HG02973 (cell line): ENCODE results near the gene GPC3.
"Not testable (repeated sequence)": the region's sequence is repeated elsewhere in the genome, so short reads cannot be mapped to it uniquely, and the experiment has no call there.

ENCODE experiments used
- ATAC-seq: cut with Tn5 transposase; IDR thresholded peaks from one replicate; pipeline ENCODE4 v1.9.1; 2021; ENCODE audit warnings: moderate library complexity; ENCODE audit not compliant: unreplicated experiment

GPC3 gene

DNA sequence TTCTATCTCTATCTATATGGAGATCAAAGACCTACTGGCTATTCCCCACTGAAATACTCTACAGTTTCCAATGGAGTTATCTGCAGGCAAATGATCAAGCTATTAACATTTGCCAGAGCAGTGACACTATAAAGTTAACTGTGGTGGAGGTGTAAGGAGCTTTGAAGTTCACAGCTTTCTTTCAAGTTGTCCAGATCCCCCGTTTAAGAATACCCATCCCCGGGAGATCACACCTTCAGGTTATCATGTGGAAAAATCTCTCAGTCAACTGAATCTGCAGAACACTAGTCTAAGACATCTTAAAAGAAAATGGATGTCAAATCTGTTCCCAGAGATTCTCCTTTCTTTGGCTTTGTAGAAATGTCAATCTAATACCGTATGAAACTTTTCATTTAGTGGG, 80.1 kb downstream of the GPC3 start:
- ATAC-seq: no peak

DNA sequence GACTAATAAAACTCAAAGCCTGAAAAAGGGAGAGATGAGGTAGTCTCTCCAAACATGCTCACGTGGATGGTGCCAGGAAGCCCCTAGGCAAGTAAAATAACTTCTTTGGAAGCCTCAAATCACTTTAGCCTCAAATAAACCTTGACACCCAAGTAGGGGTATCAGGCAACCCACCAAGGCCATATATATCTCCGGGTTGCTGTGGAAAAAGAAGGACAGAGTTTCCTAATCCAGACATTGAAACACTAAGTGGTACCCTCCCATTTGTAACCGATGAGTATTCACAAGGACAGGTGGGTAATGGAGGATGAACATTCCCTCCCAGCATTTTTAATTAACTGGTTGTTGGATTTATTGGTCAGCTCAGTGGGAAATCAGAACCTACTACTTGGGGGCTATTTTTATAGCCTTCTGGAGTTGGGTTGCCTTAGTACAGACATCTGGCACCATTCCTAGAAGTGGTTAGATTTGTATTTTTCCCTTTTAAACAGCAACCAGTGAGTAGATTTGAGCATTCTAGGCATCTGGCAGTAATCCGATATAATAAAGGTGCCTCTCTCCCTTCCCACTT, 87.7 kb downstream of the GPC3 start:
- no peak for ATAC-seq

DNA sequence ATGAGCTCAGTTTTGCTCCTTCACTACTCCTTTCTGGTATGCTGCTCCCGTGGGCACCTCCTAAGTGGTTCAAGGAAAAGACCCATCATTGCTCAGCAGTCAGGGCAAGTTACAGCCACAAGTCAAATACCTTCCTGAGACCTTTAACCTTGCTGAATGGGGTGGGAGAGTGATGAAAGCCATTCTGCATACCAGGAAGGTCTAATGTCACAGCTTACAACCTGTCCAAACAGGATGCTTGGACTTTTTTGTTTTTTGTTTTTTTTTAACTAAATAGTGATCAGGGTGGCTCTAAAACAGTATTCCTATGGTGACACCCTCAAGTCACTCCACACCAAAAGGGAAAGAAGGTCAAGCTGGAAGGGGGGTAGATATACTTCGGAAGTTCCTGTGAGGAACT, 93.1 kb downstream of the GPC3 start:
- ATAC-seq: no peak

DNA sequence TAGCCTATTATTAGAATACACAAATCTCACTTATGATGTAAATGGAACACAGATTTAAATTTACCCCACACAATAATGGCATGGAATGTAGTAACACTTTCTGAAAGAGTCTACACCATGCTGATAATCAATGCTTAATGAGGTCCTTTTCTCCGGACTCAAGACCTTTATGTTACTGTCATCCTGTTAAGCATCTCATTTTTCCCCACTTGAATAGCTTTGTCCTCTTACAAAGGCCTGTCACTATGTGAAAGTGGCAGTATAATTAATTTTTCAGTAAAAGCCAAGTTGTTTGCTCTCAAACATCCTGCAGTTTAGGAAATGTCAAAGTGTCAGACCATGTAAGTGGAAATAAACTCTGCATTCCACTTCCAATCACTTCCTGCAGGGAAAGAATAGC, 96.4 kb downstream of the GPC3 start:
- ATAC-seq: no peak

DNA sequence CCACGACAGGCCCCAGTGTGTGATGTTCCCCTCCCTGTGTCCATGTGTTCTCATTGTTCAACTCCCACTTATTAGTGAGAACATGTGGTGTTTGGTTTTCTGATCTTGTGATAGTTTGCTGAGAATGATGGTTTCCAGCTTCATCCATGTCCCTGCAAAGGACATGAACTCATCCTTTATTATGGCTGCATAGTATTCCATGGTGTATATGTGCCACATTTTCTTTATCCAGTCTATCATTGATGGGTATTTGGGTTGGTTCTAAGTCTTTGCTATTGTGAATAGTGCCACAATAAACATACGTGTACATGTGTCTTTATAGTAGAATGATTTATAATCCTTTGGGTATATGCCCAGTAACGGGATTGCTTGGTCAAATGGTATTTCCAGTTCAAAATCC, 97.3 kb downstream of the GPC3 start:
- not testable (repeated sequence) for ATAC-seq

DNA sequence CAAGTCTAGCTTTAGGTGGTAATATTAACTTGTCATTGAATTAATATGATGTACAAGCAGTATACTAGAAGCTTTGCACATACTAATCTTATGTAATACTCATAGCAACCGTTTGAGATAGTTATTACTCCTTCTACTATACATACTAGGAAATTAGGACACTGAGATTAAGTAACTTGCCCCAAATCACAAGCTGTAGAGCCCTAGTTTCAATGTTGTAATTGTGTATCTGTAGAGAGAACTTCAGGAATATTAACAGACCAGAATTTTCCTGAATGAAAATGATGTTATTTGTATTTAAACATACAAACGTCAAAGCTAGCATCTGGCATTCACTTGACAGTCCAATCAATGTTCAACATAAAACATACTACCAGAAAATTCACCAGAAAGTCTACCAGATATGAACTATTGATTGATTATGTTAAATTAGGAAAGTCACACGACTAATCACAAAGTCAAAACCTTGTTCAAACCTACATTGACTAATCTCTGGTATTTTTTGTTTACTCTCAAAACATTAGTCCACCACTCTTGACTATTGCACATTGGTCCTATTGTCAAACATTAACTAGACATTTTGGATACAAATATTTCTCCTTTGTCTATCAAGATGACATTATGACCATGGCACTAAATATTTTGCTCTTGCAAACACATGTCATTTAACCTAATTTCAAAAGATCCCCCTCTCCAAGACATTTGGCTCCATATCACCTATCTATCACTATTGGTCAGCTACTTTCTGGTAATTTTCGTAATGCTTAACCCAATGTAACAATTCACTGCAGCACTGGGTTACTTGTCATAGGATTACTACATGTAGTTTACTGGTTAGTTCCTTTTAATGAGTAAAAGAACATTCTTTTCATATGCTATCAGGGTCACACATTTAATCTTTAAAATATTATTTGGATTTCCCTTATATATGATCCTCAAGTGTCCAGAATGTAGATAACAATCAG, 100.7 kb downstream of the GPC3 start:
- no peak for ATAC-seq

DNA sequence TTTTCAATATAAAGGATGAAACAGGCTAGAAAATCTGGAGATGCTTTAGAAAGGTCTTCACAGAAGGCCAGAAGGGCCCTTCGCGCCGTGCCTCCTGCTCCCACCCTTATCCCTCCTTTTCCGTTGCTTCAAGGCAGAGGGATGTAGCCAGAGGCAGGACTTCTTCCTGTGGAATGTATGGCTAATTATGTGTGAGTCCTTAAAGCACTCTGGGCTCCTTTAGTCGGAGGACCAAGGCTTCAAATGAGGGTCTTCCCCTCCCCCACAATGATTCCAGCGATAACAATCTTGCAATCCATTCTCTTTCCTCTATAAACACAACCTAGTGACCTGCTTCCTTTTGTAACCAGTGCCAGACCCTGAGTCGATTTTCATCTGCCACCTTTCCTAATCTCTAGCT, 103.5 kb downstream of the GPC3 start:
- no peak for ATAC-seq

DNA sequence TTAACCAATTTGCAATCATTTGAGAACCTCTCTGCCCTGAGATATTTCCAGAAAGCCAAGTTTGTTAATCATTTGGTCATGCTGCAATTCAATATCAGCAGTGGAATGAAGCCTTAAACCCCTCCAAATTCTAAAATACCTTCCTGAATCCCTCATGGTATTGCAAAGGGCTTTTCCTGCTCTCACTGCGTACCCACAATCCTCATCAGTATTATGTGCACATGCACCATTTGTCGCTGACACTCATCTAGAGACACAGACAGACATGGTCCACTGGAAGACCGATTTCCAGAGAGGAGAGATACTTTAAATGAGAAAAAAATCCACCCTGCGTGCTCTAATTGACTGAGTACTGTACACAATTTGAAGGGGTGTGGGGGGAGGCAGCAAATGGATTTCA, 104.4 kb downstream of the GPC3 start:
- ATAC-seq: no peak

DNA sequence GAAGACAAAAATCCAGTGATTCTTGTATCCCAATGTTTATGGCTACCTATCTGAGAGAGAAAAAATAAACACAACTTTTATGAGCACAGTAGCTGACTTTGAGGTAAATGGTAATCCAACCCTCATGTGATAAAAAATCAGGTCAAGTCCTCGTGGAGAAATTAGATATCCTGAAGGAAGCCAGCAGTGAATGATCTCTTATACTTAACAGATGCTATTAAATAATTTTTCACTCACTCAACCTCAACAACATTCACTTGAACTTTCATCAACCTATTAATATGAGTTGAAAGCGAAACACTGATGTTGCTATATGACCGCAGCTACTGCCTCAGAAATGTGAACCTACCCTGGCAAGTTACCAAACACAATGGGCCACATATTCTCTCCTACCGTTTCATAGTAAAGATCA, 105.4 kb downstream of the GPC3 start:
- ATAC-seq: no peak

DNA sequence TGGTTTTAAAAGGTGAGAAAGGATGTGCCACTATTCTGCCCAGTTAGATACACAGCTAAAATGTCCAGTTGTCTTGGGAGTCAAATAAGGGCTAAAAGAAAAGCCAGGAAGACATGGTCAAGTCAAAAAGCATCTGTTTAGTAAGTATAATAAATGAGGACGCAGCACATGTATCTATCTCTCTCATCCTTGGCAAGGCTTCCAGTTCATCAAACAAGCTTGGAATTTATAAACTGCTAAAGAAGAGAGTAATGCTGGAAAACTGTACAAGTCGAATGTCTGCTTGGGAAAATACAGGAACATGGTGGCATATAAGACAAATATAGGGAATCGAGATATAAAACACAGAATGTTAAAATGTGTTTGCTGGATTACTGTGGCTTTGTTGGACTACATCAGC, 106.7 kb downstream of the GPC3 start:
- no peak for ATAC-seq

DNA sequence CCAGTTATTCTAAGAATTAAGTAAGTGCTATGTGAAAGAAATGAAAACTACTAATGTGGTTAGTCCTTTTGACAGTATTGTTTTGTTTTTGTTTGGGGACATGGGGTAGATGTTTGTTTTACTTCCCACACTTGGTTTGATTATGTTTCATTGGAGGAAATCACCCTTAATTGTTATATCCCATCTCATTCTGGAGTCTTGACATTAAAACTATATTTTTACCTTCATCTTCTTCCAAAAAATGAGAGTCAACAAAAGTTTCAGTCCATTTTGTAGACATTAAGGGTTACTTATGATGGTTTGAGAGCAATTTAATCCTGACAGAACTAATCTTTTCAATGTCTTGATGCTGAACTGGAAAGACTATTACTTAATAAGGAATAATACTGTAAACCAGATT, 108.7 kb downstream of the GPC3 start:
- no peak for ATAC-seq

DNA sequence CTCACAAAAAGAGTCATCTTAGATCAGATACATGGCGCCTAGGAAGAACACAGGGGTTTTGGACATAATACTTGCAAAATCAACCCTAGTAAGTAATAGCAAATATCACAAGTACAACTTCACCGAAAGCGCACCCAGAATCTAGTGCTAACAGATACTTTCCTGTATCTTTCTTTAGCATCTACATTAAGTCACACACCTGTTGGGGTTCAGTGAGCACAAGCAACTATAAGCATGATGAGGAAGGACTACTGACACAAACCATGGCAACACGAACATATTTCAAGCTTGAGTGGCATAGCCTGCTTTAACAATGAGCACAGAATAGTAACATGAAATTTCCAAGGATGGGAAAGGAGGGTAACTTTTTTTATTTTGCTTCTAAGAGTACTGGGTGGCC, 116.1 kb downstream of the GPC3 start:
- no peak for ATAC-seq

DNA sequence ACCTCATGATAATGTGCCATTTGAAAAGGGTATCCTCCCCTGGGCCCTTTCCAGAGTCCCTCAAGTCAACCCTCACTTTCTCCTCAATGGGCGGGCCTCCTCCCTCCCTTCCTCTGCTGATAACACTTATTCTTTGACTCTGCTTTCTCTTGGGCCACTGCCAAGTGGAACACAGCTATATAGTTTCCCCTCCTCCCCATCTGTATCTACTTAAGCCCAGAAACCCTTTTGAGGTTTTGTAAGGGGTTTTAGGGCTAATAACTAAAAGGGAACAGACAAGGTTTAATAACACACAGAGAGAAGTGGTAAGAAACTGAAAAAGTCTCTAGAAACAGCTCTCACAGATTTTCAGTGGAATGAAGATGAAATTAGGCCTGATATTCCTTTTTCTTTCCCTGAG, 116.7 kb downstream of the GPC3 start:
- ATAC-seq: no peak

DNA sequence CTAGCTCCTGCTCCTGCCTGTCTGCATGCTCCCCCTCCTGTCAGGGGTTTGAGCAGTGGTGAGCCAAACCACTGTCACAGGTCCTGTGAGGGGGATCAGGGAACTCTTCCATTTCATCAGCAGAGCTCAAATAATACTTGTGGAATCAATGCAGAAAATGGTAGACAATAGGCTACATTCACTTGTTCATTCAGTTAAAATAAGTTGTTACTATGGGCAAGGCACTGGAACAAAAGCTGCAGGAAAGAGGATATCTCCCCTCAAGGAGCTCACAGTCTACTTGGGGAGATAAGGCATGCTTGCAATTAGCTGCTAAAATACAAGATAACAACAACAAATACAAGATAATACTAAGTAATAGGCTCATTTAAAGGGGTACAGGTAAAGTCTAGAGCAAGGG, 117.1 kb downstream of the GPC3 start:
- no peak for ATAC-seq

DNA sequence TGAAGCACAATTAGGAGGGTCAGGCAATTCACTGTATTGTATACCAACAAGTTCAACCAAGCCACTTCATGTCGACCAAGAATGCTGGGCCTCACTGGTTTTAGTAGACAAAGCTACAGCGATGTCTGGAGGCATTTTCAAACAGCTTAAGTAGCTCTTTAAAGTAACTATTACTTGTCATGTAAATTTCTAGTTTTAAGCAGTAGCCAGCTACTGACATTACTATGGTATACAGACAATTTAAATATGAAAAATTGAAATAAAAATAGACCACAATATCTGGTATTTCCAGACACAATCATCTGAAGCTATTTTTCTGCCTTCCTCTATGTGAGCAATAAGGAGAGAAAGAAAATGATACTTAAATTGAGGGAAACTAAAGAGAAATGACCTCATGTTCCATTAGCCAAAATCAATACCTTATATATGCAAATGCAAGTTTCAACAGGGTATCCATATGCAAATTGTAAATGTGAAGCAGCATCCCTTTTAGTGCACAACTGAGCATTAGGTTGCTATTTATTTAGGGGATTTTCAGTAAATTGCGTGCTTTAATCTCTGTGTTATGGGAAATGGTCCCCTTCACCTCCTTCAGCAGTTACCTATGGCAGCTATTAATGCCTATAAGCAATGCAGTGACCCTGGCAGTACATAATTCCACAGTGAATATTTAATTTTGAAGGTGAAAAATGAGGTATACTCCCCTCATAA, 119.5 kb downstream of the GPC3 start:
- ATAC-seq: no peak

DNA sequence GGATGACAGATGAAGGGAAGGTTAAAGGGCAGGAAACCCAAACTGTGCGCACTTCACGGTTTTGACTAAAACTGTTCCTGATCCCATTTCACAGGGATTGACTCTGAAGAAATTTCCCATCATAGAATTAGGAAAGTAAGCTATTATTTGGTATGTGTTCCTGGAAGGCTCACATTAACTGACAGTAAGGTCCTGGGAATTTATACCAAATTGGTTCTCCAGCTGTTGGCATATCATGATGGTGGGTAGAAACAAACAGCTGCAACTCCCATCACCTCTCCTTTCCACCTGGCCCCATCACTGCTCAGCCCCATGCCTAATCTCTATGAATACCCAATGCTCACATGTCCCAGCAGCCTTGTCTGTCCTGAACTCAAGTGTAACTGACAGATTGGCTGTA, 121.2 kb downstream of the GPC3 start:
- ATAC-seq: no peak

DNA sequence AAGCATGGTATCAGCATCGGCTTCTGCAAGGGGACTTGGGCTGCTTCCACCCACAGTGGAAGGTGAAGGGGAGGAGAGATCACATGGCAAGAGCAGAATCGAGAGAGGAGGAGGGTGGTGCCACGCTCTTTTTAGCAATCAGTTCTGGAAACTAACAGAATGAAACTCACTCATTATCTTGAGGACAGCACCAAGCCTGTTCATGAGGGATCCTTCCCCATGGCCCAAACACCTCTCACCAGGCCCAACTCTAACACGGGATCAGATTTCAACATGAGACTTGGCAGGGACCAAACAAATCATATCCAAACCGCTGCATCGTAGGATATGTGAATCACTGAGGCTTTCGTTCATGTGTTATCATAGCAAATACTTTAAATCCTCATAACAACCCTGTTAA, 125.5 kb downstream of the GPC3 start:
- no peak for ATAC-seq

DNA sequence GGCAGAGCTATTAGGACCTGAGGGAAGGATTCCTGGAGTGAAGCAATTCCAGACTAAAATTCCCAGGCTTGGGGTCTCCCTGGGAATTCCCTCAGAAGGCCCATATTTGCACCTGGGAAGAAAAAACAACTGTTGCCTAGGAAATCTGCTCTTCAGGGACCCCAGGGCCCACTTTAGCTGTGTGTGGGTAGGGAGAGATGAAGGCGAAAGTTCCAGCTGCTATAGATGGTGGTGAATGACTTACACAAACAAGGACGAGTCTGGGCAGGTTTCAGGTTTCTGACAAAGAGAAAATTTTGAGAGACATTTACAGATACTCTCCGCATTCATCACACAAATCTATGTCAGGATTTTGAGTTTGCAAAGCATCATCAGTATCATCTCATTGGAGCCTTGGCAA, 126.1 kb downstream of the GPC3 start:
- ATAC-seq: no peak

DNA sequence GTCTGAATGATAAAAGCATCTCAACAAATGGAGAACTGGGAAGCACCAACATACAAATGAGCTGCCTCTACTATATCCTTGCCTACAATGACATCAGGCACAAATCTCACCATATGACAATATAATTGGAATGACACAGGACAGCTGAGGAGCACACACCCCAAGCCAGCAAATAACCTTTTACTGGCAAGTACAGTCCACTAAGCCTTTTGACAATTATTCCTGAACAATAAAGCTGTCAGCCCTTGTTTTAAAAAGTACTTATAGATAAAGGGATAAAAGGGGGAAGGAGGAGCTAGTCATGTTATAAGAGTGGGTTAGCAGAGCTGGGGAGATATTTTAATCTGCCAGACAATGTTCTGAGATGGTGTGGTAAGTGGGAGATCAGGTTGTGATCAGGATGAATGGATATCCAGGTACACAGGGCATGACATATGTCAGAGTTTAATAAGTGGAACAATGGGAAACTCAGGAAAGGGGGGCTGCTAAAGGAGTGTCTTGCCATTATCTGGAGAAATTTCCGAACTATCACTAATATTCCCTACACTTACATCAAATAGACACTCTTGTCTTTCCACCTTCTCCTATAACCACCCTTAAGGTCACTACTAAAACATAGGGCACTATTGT, 127.6 kb downstream of the GPC3 start:
- no peak for ATAC-seq

DNA sequence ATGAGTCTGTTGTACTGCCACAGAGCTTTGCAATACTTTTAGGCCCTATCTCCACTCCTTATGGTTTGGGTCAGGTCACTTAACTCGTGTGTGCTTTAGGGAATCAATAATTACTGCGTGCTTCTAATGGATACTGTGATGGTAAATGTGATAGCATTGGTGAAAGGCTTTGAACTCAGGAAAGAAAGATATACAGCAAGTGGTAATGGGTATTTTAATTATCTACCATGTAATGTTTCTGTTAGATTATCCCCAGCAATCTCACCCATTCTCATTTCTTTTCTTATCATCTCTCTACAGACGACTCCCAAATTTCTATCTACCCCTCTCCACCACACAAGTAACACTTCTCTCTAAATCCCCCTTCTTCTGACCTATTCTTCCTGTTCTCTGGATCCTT, 128.6 kb downstream of the GPC3 start:
- no peak for ATAC-seq

DNA sequence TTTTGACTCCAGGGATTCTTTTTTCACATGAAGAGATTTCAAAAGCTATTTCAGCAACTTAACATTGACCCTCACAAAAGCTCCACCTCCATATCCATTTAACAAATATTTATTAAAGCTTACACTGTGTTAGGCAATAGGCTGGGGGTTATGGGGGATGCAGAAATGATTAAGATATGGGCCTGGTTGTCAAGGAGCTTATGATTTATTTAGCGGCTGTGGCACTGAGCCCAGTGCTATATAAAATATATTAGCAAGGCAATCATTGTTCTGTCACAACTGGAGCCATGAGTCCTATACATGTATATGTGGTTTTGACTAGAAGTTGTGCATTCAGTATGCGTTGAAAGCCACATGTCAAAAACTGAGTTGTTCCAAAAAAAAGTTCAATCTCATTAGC, 131.1 kb downstream of the GPC3 start:
- no peak for ATAC-seq
